22Rv1 (cell line): Measurements from ENCODE around the gene ADK.

ENCODE experiments used
- H3K27ac ChIP-seq: fragments of 450-650 bp; 2 replicates; pipeline ENCODE4 v1.5.1; 2017
- ZFX ChIP-seq: fragments of 450-650 bp; IDR thresholded peaks from 2 replicates; pipeline ENCODE4 v1.6.1; 2017; ENCODE audit warnings: antibody characterized with exemption, borderline replicate concordance
- TF ChIP-seq, protein P1 (sequence below): fragments of 450-650 bp; IDR thresholded peaks from 2 replicates; pipeline ENCODE4 v1.5.1; 2017; ENCODE audit warnings: mild to moderate bottlenecking

ADK gene

DNA sequence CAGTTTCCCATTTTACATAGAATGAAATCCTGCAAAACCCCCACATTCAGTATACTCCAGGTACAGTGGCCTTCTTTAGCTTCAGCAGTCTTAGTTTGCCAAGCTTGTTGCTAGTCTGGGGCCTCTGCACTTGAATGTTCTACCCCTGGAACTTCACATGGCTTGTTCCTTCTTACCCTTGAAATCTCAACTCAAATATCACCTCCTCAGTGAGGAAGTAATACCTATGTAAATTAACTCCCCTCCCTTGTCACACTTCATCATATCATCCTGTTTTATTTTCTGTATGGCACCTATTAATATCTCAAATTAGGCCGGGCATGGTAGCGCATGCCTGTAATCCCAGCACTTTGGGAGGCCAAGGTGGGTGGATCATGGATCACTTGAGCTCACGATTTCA lies 511.6 kb downstream of the ADK start:
- TF ChIP-seq ZFX: no peak
- TF ChIP-seq, protein P1, sequence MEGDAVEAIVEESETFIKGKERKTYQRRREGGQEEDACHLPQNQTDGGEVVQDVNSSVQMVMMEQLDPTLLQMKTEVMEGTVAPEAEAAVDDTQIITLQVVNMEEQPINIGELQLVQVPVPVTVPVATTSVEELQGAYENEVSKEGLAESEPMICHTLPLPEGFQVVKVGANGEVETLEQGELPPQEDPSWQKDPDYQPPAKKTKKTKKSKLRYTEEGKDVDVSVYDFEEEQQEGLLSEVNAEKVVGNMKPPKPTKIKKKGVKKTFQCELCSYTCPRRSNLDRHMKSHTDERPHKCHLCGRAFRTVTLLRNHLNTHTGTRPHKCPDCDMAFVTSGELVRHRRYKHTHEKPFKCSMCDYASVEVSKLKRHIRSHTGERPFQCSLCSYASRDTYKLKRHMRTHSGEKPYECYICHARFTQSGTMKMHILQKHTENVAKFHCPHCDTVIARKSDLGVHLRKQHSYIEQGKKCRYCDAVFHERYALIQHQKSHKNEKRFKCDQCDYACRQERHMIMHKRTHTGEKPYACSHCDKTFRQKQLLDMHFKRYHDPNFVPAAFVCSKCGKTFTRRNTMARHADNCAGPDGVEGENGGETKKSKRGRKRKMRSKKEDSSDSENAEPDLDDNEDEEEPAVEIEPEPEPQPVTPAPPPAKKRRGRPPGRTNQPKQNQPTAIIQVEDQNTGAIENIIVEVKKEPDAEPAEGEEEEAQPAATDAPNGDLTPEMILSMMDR: no peak
- no peak overlapping the region for H3K27ac ChIP-seq

DNA sequence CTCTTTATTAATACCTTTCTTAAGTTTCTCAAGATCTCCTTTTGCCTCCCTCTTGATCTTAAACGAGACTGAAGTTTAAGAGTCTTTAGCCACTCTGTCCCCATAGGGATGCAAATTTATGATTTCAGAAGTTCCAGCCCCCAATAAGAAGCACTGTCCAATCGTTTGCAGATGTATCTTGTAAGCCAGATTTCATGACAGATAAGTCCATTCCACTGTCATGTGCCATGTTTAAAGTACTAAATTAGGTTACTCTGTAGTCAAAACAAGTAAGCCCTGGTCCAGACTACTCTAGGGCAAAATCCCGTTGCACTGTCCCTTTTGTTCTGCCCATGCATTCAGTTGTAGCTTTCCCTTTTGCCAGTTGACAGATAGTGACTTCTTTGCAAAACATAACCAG lies 518.2 kb downstream of the ADK start:
- TF ChIP-seq ZFX: no peak
- TF ChIP-seq, protein P1: no peak
- H3K27ac ChIP-seq: no peak overlapping the region

DNA sequence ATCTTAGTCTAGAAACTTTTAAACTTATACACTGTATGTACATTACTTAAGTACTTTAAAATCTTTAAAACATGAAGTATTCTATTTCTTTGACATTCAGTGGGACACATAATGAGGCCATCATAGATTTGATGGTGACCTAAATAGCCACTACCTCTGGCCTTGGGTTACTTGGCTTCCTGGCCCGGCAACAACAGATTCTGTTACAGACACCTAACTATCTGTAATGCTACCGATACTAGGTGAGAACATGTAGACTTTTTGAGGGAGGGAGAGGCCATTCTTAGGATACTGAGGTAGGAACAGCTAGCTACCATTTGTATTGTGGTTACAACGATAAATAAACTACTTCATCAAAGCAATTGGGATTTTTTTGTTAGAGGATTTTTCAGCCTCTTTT lies 520.7 kb downstream of the ADK start:
- H3K27ac ChIP-seq: no peak overlapping the region
- TF ChIP-seq, protein P1: no peak
- TF ChIP-seq ZFX: no peak

DNA sequence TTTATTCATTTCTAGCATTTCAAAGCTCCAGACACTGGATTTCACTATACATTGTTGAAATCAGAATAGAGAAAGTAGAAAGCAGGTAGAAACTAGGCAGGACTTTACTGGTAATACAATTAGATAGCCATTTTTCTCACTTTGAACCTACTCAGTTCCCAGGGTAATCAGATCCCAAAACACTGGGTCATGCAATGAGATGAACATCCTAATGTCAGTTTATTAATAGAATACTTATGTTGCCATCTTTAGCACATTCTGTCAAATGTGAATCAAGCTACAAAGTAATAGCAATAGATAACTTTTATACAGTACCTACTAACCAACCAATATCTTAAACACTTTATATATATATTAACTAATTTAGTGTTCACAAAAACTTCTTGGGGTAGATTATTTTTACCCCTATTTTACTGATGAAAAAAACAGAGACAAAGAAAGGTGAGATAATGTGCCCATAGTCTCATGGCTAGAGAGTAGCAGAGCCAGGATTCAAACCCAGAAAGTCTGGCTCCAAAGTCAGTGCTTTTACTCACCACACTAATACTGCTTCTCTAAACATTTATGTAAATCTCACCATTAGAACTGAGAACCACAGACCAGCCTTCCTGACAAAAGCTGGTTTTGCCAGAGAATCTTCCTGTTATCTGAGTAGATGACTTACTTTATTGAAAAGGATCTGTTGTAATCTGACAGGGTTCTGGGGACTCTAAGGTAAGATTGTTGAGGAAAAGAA lies 521.6 kb downstream of the ADK start:
- TF ChIP-seq, protein P1: no peak
- TF ChIP-seq ZFX: no peak
- H3K27ac ChIP-seq: no peak overlapping the region

DNA sequence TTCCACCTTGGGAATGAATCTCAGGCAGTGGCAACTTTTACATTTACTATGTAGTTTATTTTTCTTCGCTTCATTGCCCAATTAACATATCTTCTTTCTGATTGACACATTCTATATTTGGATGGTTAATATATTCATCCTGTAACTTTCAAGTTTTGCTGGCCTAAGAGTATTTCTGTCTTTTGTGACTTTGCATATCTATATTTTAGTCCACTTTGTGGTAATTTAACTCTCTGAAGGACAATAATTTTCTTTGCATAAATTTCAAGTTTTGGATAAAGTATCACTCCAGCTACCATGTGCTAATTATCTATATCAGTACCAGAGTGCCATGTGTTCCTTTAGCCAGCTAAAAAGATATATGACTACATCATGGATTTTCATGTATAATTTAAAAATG lies 523.9 kb downstream of the ADK start:
- H3K27ac ChIP-seq: no peak overlapping the region
- TF ChIP-seq, protein P1: no peak
- no peak for TF ChIP-seq ZFX

DNA sequence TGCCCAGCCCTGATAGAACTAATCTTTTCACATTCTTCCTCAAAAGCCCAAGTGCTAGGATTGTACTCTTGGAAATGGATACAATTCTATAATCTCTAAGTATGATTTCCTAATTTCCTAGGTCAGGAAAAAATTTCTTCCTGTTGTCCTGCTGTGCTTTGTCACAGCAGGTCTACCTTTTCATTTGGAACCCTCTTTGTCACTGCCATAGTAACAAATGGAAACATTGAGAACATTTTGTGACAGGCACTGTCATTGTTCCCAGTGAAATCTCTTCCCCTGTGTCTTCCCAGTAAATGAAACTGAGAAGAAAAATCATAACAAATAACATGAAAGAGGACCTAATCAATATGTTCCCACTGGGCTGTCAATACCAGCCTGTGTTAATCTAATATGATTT lies 524.5 kb downstream of the ADK start:
- TF ChIP-seq ZFX: no peak
- TF ChIP-seq, protein P1: no peak
- no peak overlapping the region for H3K27ac ChIP-seq

DNA sequence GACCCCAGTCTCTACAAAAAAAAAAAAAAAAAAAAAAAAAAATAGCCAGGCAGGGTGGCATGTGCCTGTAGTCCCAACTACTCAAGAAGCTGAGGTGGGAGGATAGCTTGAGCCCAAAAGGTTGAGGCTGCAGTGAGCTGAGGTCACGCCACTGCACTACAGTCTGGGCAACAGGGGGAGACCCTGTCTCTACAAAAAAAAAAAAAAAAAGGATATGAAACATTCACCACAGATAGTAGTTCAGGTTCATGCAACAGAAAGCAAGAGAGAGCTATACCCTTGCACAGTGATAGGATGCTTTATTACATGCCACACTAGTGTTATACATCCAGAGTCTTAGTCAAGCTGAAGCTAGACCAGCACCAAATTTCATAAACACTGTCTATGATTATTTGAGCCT lies 526.9 kb downstream of the ADK start:
- TF ChIP-seq, protein P1: no peak
- TF ChIP-seq ZFX: no peak

More for the DNA sequence above, 526.9 kb downstream of the ADK start:
- no peak overlapping the region for H3K27ac ChIP-seq
